ENCODE results near the gene CDH11. TPM values are rescaled to one million over a fixed set of nuclear protein-coding genes. Genes with fewer than 3 reads are reported as not detected.

Gene CDH11
- total and polyA plus RNA-seq, 2 of the 4 experiments (the other 2 are of a cell fraction) = 266 to 601 TPM

- Histone ChIP-seq H3K4me3 (ENCODE audit: insufficient read depth, low read depth, low read length) (no peak overlapping the region), H4K91ac (ENCODE audit: insufficient read depth, low read depth, low read length) (no peak overlapping the region), H3K27me3 (ENCODE audit: control insufficient read depth, insufficient read depth, low read length) (no peaks in the 10 kb centered on the region), H3K36me3 (ENCODE audit: control insufficient read depth, insufficient read depth, low read length) (peaks cover 55% of the 10 kb centered on the region), H2BK15ac (ENCODE audit: low read depth, low read length) (no peak overlapping the region), H3K4me2 (ENCODE audit: low read depth, low read length) (no peak overlapping the region), H3K56ac (ENCODE audit: extremely low read depth, insufficient read depth, low read length) (no peak overlapping the region), H4K5ac (ENCODE audit: low read depth, low read length) (no peak overlapping the region), H2AK5ac (ENCODE audit: low read depth, low read length) (no peak overlapping the region), H3K9me3 (ENCODE audit: control insufficient read depth, insufficient read depth, low read length) (no peaks in the 10 kb centered on the region), H3K9ac (ENCODE audit: low read depth, low read length) (no peak overlapping the region), H2AK9ac (replicated peaks; ENCODE audit: low read depth, low read length, poor library complexity) (no peak overlapping the region), H3K9me1 (ENCODE audit: insufficient read depth, low read length) (peaks cover 4% of the 10 kb centered on the region; the same call in 1 of the 2 replicates), H3K23ac (ENCODE audit: low read depth, low read length) (no peak overlapping the region), H2BK5ac (ENCODE audit: low read depth, low read length, poor library complexity, severe bottlenecking) (no peak overlapping the region), H3K4ac (ENCODE audit: low read depth, low read length) (no peak overlapping the region), H3K18ac (ENCODE audit: low read depth, low read length) (no peak overlapping the region), H2BK20ac (ENCODE audit: low read depth, low read length) (no peak overlapping the region), H4K20me1 (ENCODE audit: insufficient read depth, low read length) (no peaks in the 10 kb centered on the region; the same call in 1 of the 2 replicates), H2AFZ (replicated peaks; ENCODE audit: low read length, poor library complexity) (no peak overlapping the region), H3K4me1 (ENCODE audit: control insufficient read depth, insufficient read depth, low read length) (peaks cover 1% of the 10 kb centered on the region; the same call in 1 of the 2 replicates), H3K14ac (replicated peaks; ENCODE audit: low read depth, low read length) (no peak overlapping the region), H2BK120ac (ENCODE audit: low read depth, low read length) (no peak overlapping the region), H3K79me1 (ENCODE audit: low read depth in 1 of 2, low read length in 2 of 2) (peaks cover 10 to 11% of the 10 kb centered on the region in 2 experiments; a peak in 3 of 4 replicates), H4K8ac (ENCODE audit: low read depth in 2 of 2, low read length in 2 of 2) (no peak overlapping the region), H3K27ac (ENCODE audit: insufficient read depth, low read length) (no peak overlapping the region)
- ChIA-PET CTCF (no interaction called here), POLR2A (ENCODE audit: unreplicated experiment) (no interaction called here)
- ATAC-seq (ENCODE audit: low read depth) = no peak
- no peak for DNase-seq
- no peak for TF ChIP-seq CHD1 (IDR thresholded peaks at IDR 0.05; ENCODE audit: low read depth, low read length)
- no peak for TF ChIP-seq RCOR1 (IDR thresholded peaks at IDR 0.05; ENCODE audit: insufficient replicate concordance, low read length)
- no peak for TF ChIP-seq NFE2L2 (IDR thresholded peaks at IDR 0.05; ENCODE audit: low read depth, low read length)
- no peak for TF ChIP-seq RAD21 (IDR thresholded peaks at IDR 0.05; ENCODE audit: low read length)
- no peak for TF ChIP-seq SMC3 (IDR thresholded peaks at IDR 0.05; ENCODE audit: low read depth, low read length)
- no peak for TF ChIP-seq RFX5 (IDR thresholded peaks at IDR 0.05; ENCODE audit: low read depth, low read length)
- TF ChIP-seq MXI1 (IDR thresholded peaks at IDR 0.05; ENCODE audit: borderline replicate concordance, low read depth, low read length) = no peak
- TF ChIP-seq, protein P1, sequence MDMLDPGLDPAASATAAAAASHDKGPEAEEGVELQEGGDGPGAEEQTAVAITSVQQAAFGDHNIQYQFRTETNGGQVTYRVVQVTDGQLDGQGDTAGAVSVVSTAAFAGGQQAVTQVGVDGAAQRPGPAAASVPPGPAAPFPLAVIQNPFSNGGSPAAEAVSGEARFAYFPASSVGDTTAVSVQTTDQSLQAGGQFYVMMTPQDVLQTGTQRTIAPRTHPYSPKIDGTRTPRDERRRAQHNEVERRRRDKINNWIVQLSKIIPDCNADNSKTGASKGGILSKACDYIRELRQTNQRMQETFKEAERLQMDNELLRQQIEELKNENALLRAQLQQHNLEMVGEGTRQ (IDR thresholded peaks at IDR 0.05; ENCODE audit: low read depth, low read length) = no peak
- no peak for TF ChIP-seq FOS (IDR thresholded peaks at IDR 0.05; ENCODE audit: low read depth, low read length)
- TF ChIP-seq POLR2A (IDR thresholded peaks at IDR 0.05; ENCODE audit: low read depth, low read length) = no peak
- no peak for TF ChIP-seq MAZ (IDR thresholded peaks at IDR 0.05; ENCODE audit: borderline replicate concordance, low read depth, low read length)
- no peak for TF ChIP-seq BHLHE40 (IDR thresholded peaks at IDR 0.05; ENCODE audit: low read depth, low read length)
- no peak for TF ChIP-seq MAFK (IDR thresholded peaks at IDR 0.05; ENCODE audit: low read depth, low read length)
- TF ChIP-seq ELK1 (IDR thresholded peaks at IDR 0.05; ENCODE audit: borderline replicate concordance, low read depth, low read length) = no peak
- TF ChIP-seq CTCF (conservative IDR thresholded peaks at IDR 0.05; ENCODE audit: low read depth, low read length) = no peak
- no peak for TF ChIP-seq CEBPB (IDR thresholded peaks at IDR 0.05; ENCODE audit: low read depth, low read length)
- in situ Hi-C loops (cut with MboI; ENCODE audit: low sequenced_read_pairs) (no loop called here), dilution Hi-C loops (cut with HindIII; ENCODE audit: low sequenced_read_pairs, unreplicated experiment) (no loop called here), intact Hi-C loops (cut with micrococcal nuclease) (loop anchor here (10.0 kb wide), 1 partner anchor 1606 kb away; no protein-coding TSS in a partner anchor)
- no CpG with 5 or more reads among the region's 4 CpGs for WGBS, 2 experiments (ENCODE audit: extremely low coverage in 2 of 2, insufficient read length in 1 of 2)
- no TSS peak for BruUV-seq (replicated peaks)
These were observed 150.7 kb downstream of the CDH11 start for GRCh38 chr16:64971171-64971570.
